ENCODE results near the gene NTHL1.

The NTHL1 gene

DNA sequence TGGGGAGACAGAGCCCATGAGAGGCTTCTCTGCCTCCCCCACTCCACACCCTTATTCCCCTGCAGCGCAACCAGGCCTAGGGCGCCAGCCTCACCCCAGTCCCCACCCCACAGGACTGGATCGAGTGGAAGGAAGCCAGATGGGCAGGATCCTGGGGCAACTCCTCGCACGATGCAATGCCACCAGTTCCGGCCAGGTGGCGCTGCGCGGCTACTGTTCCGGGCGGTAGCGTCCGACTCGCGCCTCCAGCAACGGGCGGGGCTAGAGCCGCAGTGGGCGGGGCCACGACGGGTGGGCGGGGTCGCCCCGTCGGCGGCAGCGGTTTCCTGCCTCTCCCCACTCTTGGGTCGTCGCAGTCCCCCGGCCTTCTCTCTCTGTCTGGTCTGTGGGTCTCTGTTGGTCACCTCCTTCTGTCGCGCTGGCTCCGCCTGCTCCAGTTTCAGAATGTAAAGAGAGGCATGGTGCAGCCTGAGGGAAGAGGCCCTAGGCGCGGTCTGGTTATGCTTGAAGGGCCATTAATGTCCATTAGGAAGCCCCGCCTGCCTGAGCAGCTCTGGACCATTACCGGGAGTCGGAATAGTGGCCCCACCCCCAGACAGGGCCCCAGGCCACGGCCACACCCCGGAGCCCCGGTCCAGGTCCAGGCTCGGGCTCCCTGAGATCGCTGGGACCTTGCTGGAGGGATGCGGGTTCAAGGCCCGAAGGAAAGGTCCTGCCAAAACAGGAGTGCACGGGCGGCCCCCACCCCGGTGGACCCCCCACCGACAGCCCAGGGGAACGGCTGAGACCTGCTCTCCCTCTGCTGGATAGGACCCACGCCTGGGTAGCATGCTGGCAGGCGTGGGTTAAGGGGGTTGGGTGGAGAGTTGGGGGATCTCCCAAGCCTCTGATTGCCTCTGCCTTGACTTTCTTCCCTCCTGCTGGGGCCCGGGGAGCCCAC lies 24.3 kb downstream of the NTHL1 start:
- TF ChIP-seq, protein P1, sequence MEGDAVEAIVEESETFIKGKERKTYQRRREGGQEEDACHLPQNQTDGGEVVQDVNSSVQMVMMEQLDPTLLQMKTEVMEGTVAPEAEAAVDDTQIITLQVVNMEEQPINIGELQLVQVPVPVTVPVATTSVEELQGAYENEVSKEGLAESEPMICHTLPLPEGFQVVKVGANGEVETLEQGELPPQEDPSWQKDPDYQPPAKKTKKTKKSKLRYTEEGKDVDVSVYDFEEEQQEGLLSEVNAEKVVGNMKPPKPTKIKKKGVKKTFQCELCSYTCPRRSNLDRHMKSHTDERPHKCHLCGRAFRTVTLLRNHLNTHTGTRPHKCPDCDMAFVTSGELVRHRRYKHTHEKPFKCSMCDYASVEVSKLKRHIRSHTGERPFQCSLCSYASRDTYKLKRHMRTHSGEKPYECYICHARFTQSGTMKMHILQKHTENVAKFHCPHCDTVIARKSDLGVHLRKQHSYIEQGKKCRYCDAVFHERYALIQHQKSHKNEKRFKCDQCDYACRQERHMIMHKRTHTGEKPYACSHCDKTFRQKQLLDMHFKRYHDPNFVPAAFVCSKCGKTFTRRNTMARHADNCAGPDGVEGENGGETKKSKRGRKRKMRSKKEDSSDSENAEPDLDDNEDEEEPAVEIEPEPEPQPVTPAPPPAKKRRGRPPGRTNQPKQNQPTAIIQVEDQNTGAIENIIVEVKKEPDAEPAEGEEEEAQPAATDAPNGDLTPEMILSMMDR (IDR thresholded peaks at IDR 0.05; ENCODE audit: insufficient read depth, low read depth, low read length, missing control alignments), result peak; percentile 98

DNA sequence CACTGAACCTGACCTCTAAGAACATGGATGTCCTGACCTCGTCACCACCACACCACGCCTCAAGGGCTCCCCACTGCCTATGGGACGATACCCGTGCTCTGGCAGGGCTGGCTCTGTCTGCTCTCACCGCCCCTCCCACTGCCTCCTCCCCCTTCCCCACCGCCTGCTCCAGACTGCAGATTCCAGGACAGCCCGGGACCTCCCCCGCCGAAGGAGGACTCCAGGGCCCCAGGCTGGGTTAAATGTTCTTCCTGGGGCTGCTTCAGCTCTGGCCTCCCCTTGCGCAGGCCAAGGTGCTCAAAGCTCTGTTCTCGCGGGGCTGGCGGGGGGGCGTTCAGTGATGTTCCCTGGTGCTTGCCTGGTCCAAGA lies 24.9 kb downstream of the NTHL1 start:
- peak overlapping the region; percentile 24; the same call in 1 of the 2 replicates for H3K4me3 ChIP-seq (ENCODE audit: low read depth, low read length)
- DNase-seq (ENCODE audit: low read depth), result peak; percentile 41
- TF ChIP-seq, protein P1 (IDR thresholded peaks at IDR 0.05; ENCODE audit: insufficient read depth, low read depth, low read length, missing control alignments), result no peak

More for the DNA sequence above, 24.3 kb downstream of the NTHL1 start:
- peak overlapping the region; percentile 24 for H3K4me3 ChIP-seq (ENCODE audit: low read depth, low read length)
- DNase-seq (ENCODE audit: low read depth), result peak; percentile 92

DNA sequence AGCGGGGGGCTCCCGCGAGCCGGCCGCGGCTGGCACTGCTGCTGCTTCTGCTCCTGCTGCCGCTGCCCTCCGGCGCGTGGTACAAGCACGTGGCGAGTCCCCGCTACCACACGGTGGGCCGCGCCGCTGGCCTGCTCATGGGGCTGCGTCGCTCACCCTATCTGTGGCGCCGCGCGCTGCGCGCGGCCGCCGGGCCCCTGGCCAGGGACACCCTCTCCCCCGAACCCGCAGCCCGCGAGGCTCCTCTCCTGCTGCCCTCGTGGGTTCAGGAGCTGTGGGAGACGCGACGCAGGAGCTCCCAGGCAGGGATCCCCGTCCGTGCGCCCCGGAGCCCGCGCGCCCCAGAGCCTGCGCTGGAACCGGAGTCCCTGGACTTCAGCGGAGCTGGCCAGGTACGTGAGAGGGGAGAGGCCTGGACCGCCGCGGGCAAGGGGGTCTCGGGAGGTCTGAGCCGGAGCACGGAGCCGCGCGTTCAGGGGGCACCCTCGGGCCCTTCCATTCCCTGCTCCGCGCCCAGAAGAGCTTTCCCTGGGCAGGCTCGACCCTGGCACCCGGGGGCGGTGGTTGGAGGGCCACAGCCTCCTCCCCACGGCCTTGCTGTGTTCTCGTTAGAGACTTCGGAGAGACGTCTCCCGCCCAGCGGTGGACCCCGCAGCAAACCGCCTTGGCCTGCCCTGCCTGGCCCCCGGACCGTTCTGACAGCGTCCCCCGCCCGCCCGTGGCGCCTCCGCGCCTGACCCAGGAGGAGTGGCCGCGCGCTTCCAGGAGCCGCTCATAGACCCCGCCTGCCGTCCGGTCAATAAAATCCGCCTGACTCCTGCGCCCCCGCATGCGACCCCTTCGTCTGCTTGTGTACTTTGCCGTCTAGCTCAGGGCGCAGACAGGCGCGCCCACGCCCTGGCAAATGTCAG lies 27.5 kb downstream of the NTHL1 start:
- DNase-seq (ENCODE audit: low read depth), result no peak
- TF ChIP-seq, protein P1 (IDR thresholded peaks at IDR 0.05; ENCODE audit: insufficient read depth, low read depth, low read length, missing control alignments), result no peak
- no peak overlapping the region for H3K4me3 ChIP-seq (ENCODE audit: low read depth, low read length)

DNA sequence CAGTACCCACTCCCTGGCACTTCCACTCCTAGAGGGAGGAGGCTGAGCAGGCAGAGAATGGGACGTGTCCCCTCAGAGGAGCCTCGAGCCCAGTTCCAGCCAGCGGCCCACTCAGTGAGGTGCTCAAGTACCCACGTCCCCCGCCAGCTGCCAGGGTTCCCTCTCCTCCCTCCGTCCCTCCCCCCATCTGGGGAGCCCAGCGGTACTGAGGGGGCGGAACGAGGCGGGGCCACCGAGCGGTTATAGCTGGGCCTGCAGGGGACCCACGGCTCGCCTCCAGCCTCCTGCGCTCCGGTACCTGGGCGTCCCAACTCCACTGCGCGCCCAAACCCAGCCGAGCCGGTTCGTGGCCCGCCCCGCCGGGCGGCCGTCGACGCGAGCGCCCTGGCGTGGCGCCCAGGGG lies 28.1 kb downstream of the NTHL1 start, which contains the start of gene NPW:
Gene NPW, plus strand, starts transcription at position 268 of the 403 bp plus-strand sequence.
- H3K4me3 ChIP-seq (ENCODE audit: low read depth, low read length), result no peak within 1 kb of the TSS
- no peak for DNase-seq (ENCODE audit: low read depth)
- TF ChIP-seq, protein P1 (IDR thresholded peaks at IDR 0.05; ENCODE audit: insufficient read depth, low read depth, low read length, missing control alignments), result no peak

DNA sequence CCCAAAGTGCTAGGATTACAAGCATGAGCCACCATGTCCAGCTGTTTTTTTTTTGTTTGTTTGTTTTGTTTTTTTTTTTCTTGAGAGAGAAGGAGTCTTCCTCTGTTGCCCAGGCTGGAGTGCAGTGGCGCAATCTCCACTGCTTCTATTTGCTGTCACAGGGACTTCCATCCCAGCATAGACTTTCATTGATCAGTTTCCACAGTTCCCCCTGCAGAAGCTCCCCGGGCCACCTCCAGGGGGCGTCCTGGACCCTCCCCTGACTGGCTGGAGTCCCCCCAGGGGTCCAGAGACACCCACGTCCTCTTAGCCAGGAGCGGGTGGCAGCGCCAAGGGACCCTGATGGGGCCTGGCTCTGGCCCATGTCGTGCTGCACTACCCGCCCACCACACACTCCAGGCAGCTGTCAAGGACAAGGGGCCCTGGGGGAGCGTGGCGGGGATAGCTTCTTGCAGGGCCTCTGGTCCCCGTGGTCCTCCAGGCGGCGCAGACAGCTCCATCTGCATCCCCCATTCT lies 31.2 kb downstream of the NTHL1 start:
- TF ChIP-seq, protein P1 (IDR thresholded peaks at IDR 0.05; ENCODE audit: insufficient read depth, low read depth, low read length, missing control alignments), result peak; percentile 40
- no peak overlapping the region for H3K4me3 ChIP-seq (ENCODE audit: low read depth, low read length)
- DNase-seq (ENCODE audit: low read depth), result no peak

DNA sequence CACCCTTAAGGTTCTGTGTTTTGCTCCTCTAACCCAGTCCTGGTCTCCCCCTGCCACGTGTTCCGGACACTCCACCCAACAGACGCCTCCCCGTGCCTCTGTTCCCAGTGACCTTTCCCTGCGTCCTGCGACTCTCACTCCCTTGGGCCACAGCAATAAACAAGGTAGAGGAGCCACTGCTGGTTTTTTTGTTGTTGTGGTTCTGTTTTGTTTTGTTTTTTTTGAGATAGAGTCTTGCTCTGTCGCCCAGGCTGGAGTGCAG lies 31.8 kb downstream of the NTHL1 start:
- no peak overlapping the region for H3K4me3 ChIP-seq (ENCODE audit: low read depth, low read length)
- TF ChIP-seq, protein P1 (IDR thresholded peaks at IDR 0.05; ENCODE audit: insufficient read depth, low read depth, low read length, missing control alignments), result no peak
- DNase-seq (ENCODE audit: low read depth), result no peak

Data from GM12865 (cell line).